Activated CD4-positive, alpha-beta T cell treated with anti-CD3 and anti-CD28 coated beads, Interleukin-2, amount 10 ng/mL, durations not matched to agents 24 days and 14 days (primary cell): Measurements from ENCODE around the gene GIGYF2. TPM values are rescaled to one million over a fixed set of nuclear protein-coding genes. Genes with fewer than 3 reads are reported as not detected.
A peak's percentile ranks its signal among the peaks of the same experiment; 100 is the strongest.
"Not testable (repeated sequence)": the region's sequence is repeated elsewhere in the genome, so short reads cannot be mapped to it uniquely, and the experiment has no call there.

Source experiments
- DNase-seq: peaks from one replicate; pipeline ENCODE4 v3.0.0; 2022
- H3K27ac Mint-ChIP-seq: one replicate; pipeline ENCODE4 v1.8.0; 2022; ENCODE audit warnings: mild to moderate bottlenecking, mixed read lengths
- H3K27me3 Mint-ChIP-seq: one replicate; pipeline ENCODE4 v1.8.0; 2022; ENCODE audit warnings: mixed read lengths
- H3K36me3 Mint-ChIP-seq: one replicate; pipeline ENCODE4 v1.8.0; 2022; ENCODE audit warnings: low read depth, mild to moderate bottlenecking, mixed read lengths
- H3K4me1 Mint-ChIP-seq: one replicate; pipeline ENCODE4 v1.8.0; 2021; ENCODE audit warnings: mixed read lengths
- H3K4me3 Mint-ChIP-seq: one replicate; pipeline ENCODE4 v1.8.0; 2022; ENCODE audit warnings: mild to moderate bottlenecking, moderate library complexity, mixed read lengths
- H3K9me3 Mint-ChIP-seq: one replicate; pipeline ENCODE4 v1.8.0; 2021; ENCODE audit warnings: mixed read lengths
- intact Hi-C: fragments of 100-400 bp; cut with micrococcal nuclease; formaldehyde crosslinking; loops from one replicate; pipeline ENCODE4 v1.15.1; 2023
- total RNA-seq: library from RNA; stranded (reverse); gene quantifications from 2 replicates; pipeline ENCODE4 v1.2.3, GENCODE V29; 2022

GIGYF2 gene
- total RNA-seq, 1 donor from 2014 or later = 72.0 TPM

DNA sequence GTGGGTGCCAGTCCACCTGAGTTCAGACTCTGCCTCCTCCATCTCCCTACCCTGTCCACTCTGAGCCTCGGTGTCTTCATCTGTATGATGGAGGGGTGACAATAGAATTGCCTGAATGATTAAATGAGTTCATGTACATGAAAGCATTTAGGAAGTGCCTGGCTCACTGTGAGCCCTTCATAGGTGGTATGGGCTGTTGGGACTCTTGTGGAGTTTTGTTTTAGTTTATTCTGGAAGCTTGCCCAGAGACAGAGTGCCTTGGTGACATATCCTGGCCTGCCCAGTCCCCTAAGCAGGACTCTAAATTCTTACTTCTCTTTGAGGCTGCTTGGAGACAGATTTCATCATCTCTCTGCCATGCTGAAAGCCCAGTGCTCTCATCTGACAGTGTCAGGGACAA is 24.5 kb upstream of the GIGYF2 start:
- Mint-ChIP-seq H3K27ac (no peak overlapping the region), H3K27me3 (peaks cover 9% of the 10 kb centered on the region), H3K4me1 (peaks cover 5% of the 10 kb centered on the region), H3K4me3 (no peak overlapping the region), H3K36me3 (no peaks in the 10 kb centered on the region), H3K9me3 (no peaks in the 10 kb centered on the region)
- intact Hi-C loops = no loop called here
- DNase-seq = no peak

DNA sequence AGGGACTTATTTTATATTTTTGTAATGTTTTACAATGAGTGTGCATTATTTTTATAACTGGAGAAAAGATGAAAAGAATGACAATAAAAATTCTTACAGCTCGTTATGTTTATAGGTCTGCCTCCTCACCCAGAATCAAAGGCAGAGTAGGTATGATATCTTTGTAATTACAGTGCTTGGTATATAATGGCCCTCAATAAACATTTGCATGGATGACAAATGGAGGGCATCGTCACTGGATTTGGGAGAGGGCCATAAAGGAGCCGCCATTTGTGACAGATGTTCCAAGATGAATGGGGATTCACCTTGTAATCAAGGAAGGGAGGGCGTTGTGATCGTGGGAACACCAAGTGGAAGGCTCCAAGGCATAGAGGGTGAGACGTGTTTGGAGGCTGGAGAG is 22.6 kb upstream of the GIGYF2 start:
- no peaks in the 10 kb centered on the region for H3K9me3 Mint-ChIP-seq
- peaks cover 16% of the 10 kb centered on the region for H3K27me3 Mint-ChIP-seq
- intact Hi-C loops = no loop called here
- DNase-seq = no peak
- H3K4me1 Mint-ChIP-seq = peaks cover 5% of the 10 kb centered on the region
- no peak overlapping the region for H3K4me3 Mint-ChIP-seq
- H3K36me3 Mint-ChIP-seq = no peaks in the 10 kb centered on the region
- H3K27ac Mint-ChIP-seq = no peak overlapping the region

DNA sequence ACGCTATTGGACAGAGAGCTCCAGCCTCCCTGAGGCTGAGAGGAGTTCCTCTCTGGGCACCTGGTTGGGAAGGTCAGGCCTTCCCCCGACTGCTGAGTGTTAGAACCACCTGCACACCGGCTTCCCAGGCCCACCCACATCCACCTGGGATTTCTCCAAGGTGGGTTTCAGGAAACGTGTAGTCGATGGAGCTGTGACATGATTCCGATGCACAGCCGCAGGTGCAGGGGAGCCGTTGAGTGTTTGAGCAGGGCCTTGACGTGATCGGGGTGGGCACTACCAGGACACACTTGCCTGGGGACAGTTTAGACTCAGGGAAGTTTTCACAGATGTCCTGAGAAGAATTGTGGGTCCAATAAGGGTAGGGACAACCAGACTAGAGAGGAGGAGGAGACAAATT is 21.8 kb upstream of the GIGYF2 start:
- intact Hi-C loops = no loop called here
- no peaks in the 10 kb centered on the region for H3K36me3 Mint-ChIP-seq
- DNase-seq = no peak
- no peak overlapping the region for H3K4me3 Mint-ChIP-seq
- H3K27me3 Mint-ChIP-seq = peaks cover 18% of the 10 kb centered on the region
- peaks cover 5% of the 10 kb centered on the region for H3K4me1 Mint-ChIP-seq
- H3K9me3 Mint-ChIP-seq = no peaks in the 10 kb centered on the region
- no peak overlapping the region for H3K27ac Mint-ChIP-seq

DNA sequence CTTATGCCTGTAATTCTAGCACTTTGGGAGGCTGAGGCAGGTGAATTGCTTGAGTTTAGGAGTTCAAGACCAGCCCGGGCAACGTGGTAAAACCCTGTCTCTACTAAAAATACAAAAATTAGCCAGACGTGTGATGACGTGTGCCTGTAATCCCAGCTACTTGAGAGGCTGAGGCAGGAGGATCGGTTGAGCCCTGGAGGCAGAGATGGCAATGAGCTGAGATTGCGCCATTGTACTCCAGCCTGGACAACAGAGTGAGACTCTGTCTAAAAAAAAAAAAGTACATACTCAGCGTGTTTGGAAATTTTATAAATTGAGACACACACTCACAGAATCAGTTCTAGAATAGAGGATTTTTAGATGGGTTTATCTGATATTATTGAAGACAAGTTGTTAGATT is 17.1 kb upstream of the GIGYF2 start:
- Mint-ChIP-seq H3K36me3 (no peaks in the 10 kb centered on the region), H3K4me1 (peaks cover 5% of the 10 kb centered on the region), H3K9me3 (no peaks in the 10 kb centered on the region), H3K27me3 (peaks cover 27% of the 10 kb centered on the region), H3K4me3 (no peak overlapping the region), H3K27ac (no peak overlapping the region)
- DNase-seq = no peak
- intact Hi-C loops = no loop called here

DNA sequence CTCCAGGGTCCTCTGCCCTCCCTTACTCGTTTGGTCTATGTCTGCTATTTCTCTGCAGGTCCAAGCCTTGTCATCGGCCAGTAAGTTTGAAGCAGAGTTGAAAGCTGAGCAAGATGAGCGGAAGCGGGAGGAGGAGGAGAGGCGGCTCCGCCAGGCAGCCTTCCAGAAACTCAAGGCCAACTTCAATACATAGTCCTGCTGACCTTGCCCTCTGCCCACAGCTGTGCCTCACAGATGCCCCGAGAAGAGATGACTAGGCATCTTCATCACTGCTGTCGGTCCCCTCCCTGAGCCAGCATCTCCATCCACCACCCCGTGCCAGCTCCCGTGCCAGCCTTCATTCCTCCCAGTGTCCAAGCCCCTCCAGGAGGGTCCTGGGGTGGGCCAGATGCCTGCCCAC is 15.6 kb upstream of the GIGYF2 start:
- peaks cover 27% of the 10 kb centered on the region for H3K27me3 Mint-ChIP-seq
- H3K36me3 Mint-ChIP-seq = no peaks in the 10 kb centered on the region
- intact Hi-C loops = no loop called here
- no peaks in the 10 kb centered on the region for H3K9me3 Mint-ChIP-seq
- no peak for DNase-seq
- H3K4me3 Mint-ChIP-seq = no peak overlapping the region
- no peak overlapping the region for H3K27ac Mint-ChIP-seq
- peaks cover 3% of the 10 kb centered on the region for H3K4me1 Mint-ChIP-seq

DNA sequence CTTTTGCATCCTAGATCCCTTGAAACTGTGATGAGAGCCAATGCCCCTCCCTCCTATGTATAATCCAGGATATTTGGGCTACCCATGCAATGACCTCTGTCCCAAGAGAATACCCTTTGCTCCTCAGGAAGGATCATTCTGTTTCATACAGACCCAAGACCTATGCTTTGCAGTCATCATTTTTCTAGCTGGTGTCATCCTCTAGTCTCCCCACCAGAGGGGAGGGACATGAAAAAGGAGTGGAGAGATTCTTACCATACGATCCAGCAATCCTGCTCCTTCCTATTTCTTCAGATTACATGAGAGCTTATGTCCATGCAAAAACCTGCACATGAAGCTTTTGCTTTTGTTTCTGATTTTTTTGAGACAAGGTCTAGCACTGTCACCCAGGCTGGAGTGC is 13.8 kb upstream of the GIGYF2 start:
- Mint-ChIP-seq H3K4me3 (no peak overlapping the region), H3K4me1 (no peaks in the 10 kb centered on the region), H3K27ac (no peak overlapping the region), H3K27me3 (peaks cover 26% of the 10 kb centered on the region), H3K36me3 (no peaks in the 10 kb centered on the region), H3K9me3 (no peaks in the 10 kb centered on the region)
- intact Hi-C loops = no loop called here
- no peak for DNase-seq

DNA sequence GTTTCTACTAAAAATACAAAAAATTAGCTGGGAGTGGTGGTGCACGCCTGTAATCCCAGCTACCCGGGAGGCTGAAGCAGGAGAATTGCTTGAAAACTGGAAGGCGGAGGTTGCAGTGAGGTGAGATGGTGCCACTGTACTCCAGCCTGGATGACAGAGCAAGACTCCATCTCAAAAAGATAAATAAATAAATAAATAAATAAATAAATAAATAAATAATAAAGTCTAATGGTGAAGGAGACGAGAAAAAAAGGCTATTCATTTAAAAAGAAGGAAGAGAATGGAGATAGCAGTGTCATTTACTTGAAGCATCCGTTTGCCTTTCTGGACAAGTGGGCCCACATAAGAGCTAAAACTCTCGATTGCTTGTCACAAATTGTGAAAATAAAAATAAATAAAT is 11.7 kb upstream of the GIGYF2 start:
- H3K36me3 Mint-ChIP-seq, DNase-seq, H3K27ac Mint-ChIP-seq, H3K4me1 Mint-ChIP-seq, H3K9me3 Mint-ChIP-seq, H3K4me3 Mint-ChIP-seq, intact Hi-C loops: not testable (repeated sequence)
- peaks cover 15% of the 10 kb centered on the region for H3K27me3 Mint-ChIP-seq

DNA sequence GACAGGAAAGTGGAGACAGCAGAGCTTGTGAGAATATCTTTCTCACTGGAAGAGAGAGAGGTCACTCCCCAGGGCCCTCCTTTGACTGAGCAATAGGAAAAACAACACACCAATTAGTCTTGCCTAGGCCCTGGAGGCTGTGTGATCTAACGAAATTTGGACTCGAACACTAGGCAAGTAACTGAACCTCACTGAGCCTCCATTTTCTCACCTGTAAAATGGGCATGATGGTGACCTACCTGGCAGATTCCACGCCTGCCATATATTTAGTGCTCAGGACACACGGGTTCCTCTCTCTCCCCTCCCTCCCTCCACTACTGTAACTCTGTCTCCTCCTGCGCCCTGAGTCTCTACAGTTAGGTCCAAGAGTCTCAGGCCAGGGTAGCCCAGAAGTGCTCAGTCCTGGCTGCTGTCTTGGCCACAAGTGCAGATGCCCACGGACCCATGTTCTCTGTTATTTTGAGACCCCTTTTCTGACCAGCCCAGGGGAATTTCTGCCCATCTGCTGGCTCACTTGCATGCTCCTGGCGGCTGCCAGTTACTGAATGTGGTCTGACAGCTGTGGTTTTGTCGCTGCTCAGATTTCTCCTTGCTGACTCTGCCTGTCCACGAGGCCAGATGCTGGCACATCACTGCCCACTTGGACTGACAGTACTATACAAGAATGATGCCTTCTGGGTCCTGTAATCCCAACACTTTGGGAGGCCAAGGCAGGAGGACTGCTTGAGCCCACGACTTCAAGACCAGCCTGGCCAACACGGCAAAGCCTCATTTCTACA is 9.6 kb upstream of the GIGYF2 start:
- Mint-ChIP-seq H3K4me1 (no peaks in the 10 kb centered on the region), H3K27me3 (peaks cover 9% of the 10 kb centered on the region), H3K36me3 (no peaks in the 10 kb centered on the region), H3K9me3 (no peaks in the 10 kb centered on the region), H3K27ac (no peak overlapping the region), H3K4me3 (no peak overlapping the region)
- no peak for DNase-seq
- intact Hi-C loops = no loop called here

DNA sequence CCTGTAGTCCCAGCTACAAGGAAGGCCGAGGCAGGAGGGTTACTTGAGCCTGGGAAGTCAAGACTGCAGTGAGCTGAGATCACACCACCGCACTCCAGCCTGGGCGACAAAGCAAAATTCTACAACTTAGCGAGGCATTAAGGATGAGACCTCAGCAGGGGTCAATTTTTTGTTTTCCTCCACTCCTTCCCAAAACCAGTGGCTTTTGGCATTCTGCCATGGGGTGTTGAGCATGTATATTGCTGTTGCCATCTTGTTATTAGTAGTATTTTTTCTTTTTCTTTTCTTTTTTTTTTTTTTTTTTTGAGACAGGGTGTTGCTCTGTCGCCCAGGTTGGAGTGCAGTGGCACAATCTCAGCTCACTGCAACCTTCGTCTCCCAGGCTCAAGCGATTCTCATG is 8.9 kb upstream of the GIGYF2 start:
- Mint-ChIP-seq H3K4me1 (no peaks in the 10 kb centered on the region), H3K27me3 (peaks cover 8% of the 10 kb centered on the region), H3K4me3 (no peak overlapping the region), H3K36me3 (no peaks in the 10 kb centered on the region), H3K9me3 (no peaks in the 10 kb centered on the region), H3K27ac (no peak overlapping the region)
- no peak for DNase-seq
- intact Hi-C loops = no loop called here

DNA sequence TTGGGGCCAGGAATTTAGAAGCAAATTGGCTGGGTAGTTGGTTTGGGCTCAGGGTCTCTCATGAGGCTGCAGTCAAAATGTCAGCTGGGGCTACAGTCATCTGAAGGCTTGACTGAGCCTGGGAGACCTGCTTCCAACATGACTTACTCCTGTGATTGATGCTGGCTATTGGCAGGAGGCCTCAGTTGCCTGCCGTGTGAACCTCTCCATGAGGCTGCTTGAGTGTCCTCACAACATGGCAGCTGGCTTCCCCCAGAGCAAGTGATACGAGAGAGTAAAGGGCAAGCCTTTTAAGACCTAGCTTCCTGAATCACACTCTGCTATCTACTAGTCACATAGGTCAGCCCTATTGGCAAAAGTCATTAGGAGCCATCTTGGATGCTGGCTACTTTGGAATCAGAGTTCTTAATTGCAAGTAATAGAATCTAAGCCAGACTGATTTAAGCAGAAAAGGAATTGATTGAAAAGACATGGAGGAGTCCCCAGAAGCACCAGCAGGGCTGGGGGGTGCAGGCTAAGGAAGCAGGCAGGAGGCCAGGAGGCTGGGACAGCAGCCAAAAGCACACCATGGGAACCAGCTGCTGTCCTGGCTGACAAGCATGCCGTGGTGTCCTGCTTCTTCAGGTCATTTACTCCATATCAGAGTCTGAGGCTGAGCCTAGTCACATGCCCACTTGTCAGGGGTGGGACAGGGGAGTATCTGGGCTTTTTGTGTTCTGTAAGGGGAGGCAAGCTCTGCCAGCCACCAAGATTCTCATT is 7.8 kb upstream of the GIGYF2 start:
- Mint-ChIP-seq H3K4me1 (no peaks in the 10 kb centered on the region), H3K27me3 (peaks cover 3% of the 10 kb centered on the region), H3K27ac (no peak overlapping the region), H3K4me3 (no peak overlapping the region), H3K36me3 (no peaks in the 10 kb centered on the region), H3K9me3 (no peaks in the 10 kb centered on the region)
- no peak for DNase-seq
- intact Hi-C loops = no loop called here

DNA sequence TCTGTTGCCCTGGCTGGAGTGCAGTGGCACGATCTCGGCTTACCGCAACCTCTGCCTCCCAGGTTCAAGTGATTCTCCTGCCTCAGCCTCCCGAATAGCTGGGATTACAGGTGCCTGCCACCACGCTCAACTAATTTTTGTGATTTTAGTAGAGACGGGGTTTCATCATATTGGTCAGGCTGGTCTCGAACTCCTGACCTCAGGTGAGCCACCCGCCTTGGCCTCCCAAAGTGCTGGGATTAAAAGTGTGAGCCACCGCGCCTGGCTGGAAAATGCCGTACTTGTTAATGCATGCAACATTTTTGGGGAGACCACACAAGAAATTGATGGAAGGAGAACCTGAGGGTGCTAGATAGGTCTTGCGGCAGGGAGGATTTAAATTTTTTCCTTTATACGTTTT is 6.0 kb upstream of the GIGYF2 start:
- intact Hi-C loops = loop anchor here (10.0 kb wide), 1 partner anchor 374 kb away; the partner anchor contains the start of gene INPP5D
- not testable (repeated sequence) for H3K4me3 Mint-ChIP-seq, H3K27me3 Mint-ChIP-seq, H3K27ac Mint-ChIP-seq, H3K9me3 Mint-ChIP-seq, H3K4me1 Mint-ChIP-seq, H3K36me3 Mint-ChIP-seq, DNase-seq

DNA sequence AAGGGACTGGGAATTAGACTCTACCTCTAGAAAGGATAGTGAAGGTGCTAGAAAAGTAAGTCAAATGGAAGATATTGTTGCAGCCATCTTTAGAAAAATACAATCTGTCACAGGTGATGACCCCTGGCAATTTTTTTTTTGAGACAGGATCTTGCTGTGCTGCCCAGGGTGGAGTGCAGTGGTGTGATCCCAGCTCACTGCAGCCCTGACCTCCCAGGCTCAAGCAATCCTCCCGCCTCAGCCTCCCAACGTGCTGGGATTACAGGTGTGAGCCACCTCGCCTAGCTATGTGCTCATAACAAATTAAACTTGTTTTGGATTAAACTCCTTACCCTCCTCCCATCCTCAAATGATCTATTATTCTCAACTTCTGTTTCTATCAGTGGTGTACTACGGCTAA is 3.8 kb upstream of the GIGYF2 start:
- Mint-ChIP-seq H3K4me1 (peaks cover 3% of the 10 kb centered on the region), H3K9me3 (no peaks in the 10 kb centered on the region), H3K36me3 (peaks cover 6% of the 10 kb centered on the region), H3K4me3 (no peak overlapping the region), H3K27ac (no peak overlapping the region), H3K27me3 (peaks cover 6% of the 10 kb centered on the region)
- intact Hi-C loops = loop anchor here (10.0 kb wide), 1 partner anchor 371 kb away; the partner anchor contains the start of gene INPP5D
- DNase-seq = no peak

DNA sequence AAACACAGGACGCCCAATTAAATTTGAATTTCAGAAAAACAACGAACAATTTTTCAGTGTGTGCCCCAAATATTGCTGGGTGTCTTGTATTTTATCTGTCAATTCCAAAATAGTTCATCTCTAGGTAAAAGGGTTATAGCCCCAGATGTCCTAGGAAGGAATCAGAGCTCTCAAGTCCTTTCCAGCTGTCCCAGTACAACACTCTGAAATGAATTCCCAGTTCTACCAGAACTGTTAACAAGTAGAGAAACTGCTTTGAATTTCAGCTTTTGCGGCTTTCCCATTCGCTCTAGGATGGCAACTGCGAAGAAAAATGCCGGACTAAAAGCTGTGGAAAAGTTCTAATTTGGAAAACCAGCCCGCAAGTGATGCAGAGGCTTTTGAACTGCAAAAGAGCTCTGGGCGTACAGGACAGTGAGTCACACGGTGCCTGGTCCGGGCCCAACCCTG is 497 bp upstream of the GIGYF2 start:
- H3K27me3 Mint-ChIP-seq = peaks cover 6% of the 10 kb centered on the region
- H3K27ac Mint-ChIP-seq = peak overlapping the region; percentile 85
- peaks cover 18% of the 10 kb centered on the region for H3K36me3 Mint-ChIP-seq
- H3K9me3 Mint-ChIP-seq = no peaks in the 10 kb centered on the region
- H3K4me1 Mint-ChIP-seq = peaks cover 28% of the 10 kb centered on the region
- DNase-seq = no peak
- H3K4me3 Mint-ChIP-seq = peak overlapping the region; percentile 99
- intact Hi-C loops = loop anchor here (2.0 to 10.0 kb wide), 4 partner anchors 141 to 556 kb away; partner anchors contain the start of genes ATG16L1, EIF4E2, INPP5D and TIGD1

DNA sequence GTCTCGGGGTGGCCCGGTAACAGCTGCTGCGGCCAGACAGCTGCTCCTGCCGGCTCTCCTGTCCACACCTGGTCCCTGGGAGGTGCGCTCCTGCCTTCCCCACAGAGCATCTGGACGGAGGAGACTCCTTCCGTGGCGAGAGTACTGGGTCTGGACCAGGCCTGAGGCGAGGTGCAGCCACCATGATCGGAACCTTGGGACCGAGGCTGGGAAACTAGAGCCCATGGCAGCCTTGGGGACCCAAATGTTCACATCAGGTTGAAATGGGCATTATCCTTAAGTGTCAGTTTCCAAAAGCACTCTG is 628 bp downstream of the GIGYF2 start:
- Mint-ChIP-seq H3K4me1 (peaks cover 28% of the 10 kb centered on the region), H3K27ac (peak overlapping the region; percentile 92), H3K4me3 (peak overlapping the region; percentile 99), H3K9me3 (no peaks in the 10 kb centered on the region), H3K27me3 (peaks cover 6% of the 10 kb centered on the region), H3K36me3 (peaks cover 21% of the 10 kb centered on the region)
- intact Hi-C loops = loop anchor here (2.0 to 10.0 kb wide), 4 partner anchors 140 to 555 kb away; partner anchors contain the start of genes ATG16L1, EIF4E2, INPP5D and TIGD1
- no peak for DNase-seq
